Stimulated activated CD4-positive, alpha-beta T cell treated with anti-CD3 and anti-CD28 coated beads, Interleukin-12 subunit alpha, Interleukin-12 subunit beta, amount 100 ng/mL, for 48 hours (primary cell): ENCODE results near the gene NRM.
"Not testable (repeated sequence)": the region's sequence is repeated elsewhere in the genome, so short reads cannot be mapped to it uniquely, and the experiment has no call there.

ENCODE experiments used
- DNase-seq, 3 donors: peaks; one replicate each; pipeline ENCODE4 v3.0.0-alpha.2; 2020; ENCODE audit warnings: low read depth in 2 of 3, low spot score in 1 of 3

NRM gene

GRCh38 chr6:30721198-30722024 is 30.6 kb upstream of the NRM start:
- DNase-seq, result peak; percentile 90 to 97 (median 93)

- DNase-seq, result peak; percentile 49 to 62 (median 61)
Measured at GRCh38 chr6:30720738-30721197, 30.0 kb upstream of the NRM start.

- DNase-seq, result peak; percentile 92 to 94 (median 93)
Measured at GRCh38 chr6:30719791-30720737, 29.3 kb upstream of the NRM start, which contains the start of gene TUBB. Gene TUBB, plus strand, starts transcription at chr6:30720352. Its CDS starts 155 bp downstream, at chr6:30720507.

GRCh38 chr6:30719356-30719755 is 28.6 kb upstream of the NRM start:
- DNase-seq, result no peak

- DNase-seq, result not testable (repeated sequence)
Measured at GRCh38 chr6:30717845-30718720, 27.3 kb upstream of the NRM start.

- DNase-seq, result peak; percentile 98 to 100 (median 99)
Measured at GRCh38 chr6:30717129-30717844, 26.5 kb upstream of the NRM start, which contains the start of gene MDC1. Gene MDC1, minus strand, starts transcription at chr6:30717281. Its CDS starts 2,106 bp downstream, at chr6:30715175.

- DNase-seq, result no peak
Measured at GRCh38 chr6:30716879-30717128, 26.0 kb upstream of the NRM start.

GRCh38 chr6:30714263-30714662 is 23.5 kb upstream of the NRM start:
- DNase-seq, result no peak

GRCh38 chr6:30712441-30712945 is 21.7 kb upstream of the NRM start:
- no peak for DNase-seq

- DNase-seq, result no peak
Measured at GRCh38 chr6:30711758-30712380, 21.1 kb upstream of the NRM start.

- no peak for DNase-seq
Measured at GRCh38 chr6:30709101-30709868, 18.5 kb upstream of the NRM start.

GRCh38 chr6:30707281-30707850 is 16.6 kb upstream of the NRM start:
- no peak for DNase-seq

- DNase-seq, result no peak
Measured at GRCh38 chr6:30705620-30706019, 14.8 kb upstream of the NRM start.

GRCh38 chr6:30703821-30704220 is 13.0 kb upstream of the NRM start:
- DNase-seq, result no peak

GRCh38 chr6:30703011-30703410 is 12.2 kb upstream of the NRM start:
- DNase-seq, result no peak

- no peak for DNase-seq
Measured at GRCh38 chr6:30700340-30700739, 9.6 kb upstream of the NRM start.

GRCh38 chr6:30696432-30696831 is 5.6 kb upstream of the NRM start:
- no peak for DNase-seq

- DNase-seq, result no peak
Measured at GRCh38 chr6:30691208-30691847, 544 bp upstream of the NRM start.
